Measurements from ENCODE around the gene TIE1.

TIE1 gene

GRCh38 chr1:43346636-43347035, 45.9 kb downstream of the TIE1 start:
- 97 to 98% methylated on average over 3 to 4 of the region's 5 CpGs for WGBS, 2 experiments (ENCODE audit: insufficient coverage in 2 of 2)
- Histone ChIP-seq H3K4me3 (ENCODE audit: extremely low read depth, insufficient read depth, low read length, poor library complexity, severe bottlenecking) (no peak overlapping the region), H3K36me3 (ENCODE audit: control insufficient read depth, insufficient read depth, low read length) (no peaks in the 10 kb centered on the region), H3K4me1 (ENCODE audit: control insufficient read depth, insufficient read depth, low read length, poor library complexity, severe bottlenecking) (peaks cover 24% of the 10 kb centered on the region), H3K27ac (ENCODE audit: low read depth, low read length, severe bottlenecking) (no peak overlapping the region), H3K9me3 (ENCODE audit: control insufficient read depth, low read length) (no peaks in the 10 kb centered on the region)

- H3K4me3 ChIP-seq (ENCODE audit: extremely low read depth, insufficient read depth, low read length, poor library complexity, severe bottlenecking): peak overlapping the region; percentile 44
- no peaks in the 10 kb centered on the region for H3K9me3 ChIP-seq (ENCODE audit: control insufficient read depth, low read length)
- 41 to 43% methylated on average over 22 of the region's 22 CpGs for WGBS, 2 experiments (ENCODE audit: insufficient coverage in 2 of 2)
- peak overlapping the region; percentile 95 for H3K27ac ChIP-seq (ENCODE audit: low read depth, low read length, severe bottlenecking)
- H3K36me3 ChIP-seq (ENCODE audit: control insufficient read depth, insufficient read depth, low read length): no peaks in the 10 kb centered on the region
- peaks cover 24% of the 10 kb centered on the region for H3K4me1 ChIP-seq (ENCODE audit: control insufficient read depth, insufficient read depth, low read length, poor library complexity, severe bottlenecking)
Measured at GRCh38 chr1:43348343-43348808, 47.6 kb downstream of the TIE1 start.

GRCh38 chr1:43348809-43349593, 48.2 kb downstream of the TIE1 start:
- H3K9me3 ChIP-seq (ENCODE audit: control insufficient read depth, low read length): no peaks in the 10 kb centered on the region
- 4% methylated on average over 54 to 62 of the region's 72 CpGs for WGBS, 2 experiments (ENCODE audit: insufficient coverage in 2 of 2)
- peak overlapping the region; percentile 95 for H3K27ac ChIP-seq (ENCODE audit: low read depth, low read length, severe bottlenecking)
- H3K4me1 ChIP-seq (ENCODE audit: control insufficient read depth, insufficient read depth, low read length, poor library complexity, severe bottlenecking): peaks cover 20% of the 10 kb centered on the region
- H3K36me3 ChIP-seq (ENCODE audit: control insufficient read depth, insufficient read depth, low read length): no peaks in the 10 kb centered on the region
- H3K4me3 ChIP-seq (ENCODE audit: extremely low read depth, insufficient read depth, low read length, poor library complexity, severe bottlenecking): peak overlapping the region; percentile 44

GRCh38 chr1:43349594-43350306, 49.0 kb downstream of the TIE1 start:
- 29% methylated on average over 9 of the region's 11 CpGs for WGBS, 2 experiments (ENCODE audit: insufficient coverage in 2 of 2)
- Histone ChIP-seq H3K4me1 (ENCODE audit: control insufficient read depth, insufficient read depth, low read length, poor library complexity, severe bottlenecking) (peaks cover 18% of the 10 kb centered on the region), H3K9me3 (ENCODE audit: control insufficient read depth, low read length) (no peaks in the 10 kb centered on the region), H3K4me3 (ENCODE audit: extremely low read depth, insufficient read depth, low read length, poor library complexity, severe bottlenecking) (peak overlapping the region; percentile 44), H3K27ac (ENCODE audit: low read depth, low read length, severe bottlenecking) (peak overlapping the region; percentile 95), H3K36me3 (ENCODE audit: control insufficient read depth, insufficient read depth, low read length) (no peaks in the 10 kb centered on the region)

- WGBS, 2 experiments (ENCODE audit: insufficient coverage in 2 of 2): no CpG with 5 or more reads among the region's 1 CpG
- Histone ChIP-seq H3K4me1 (ENCODE audit: control insufficient read depth, insufficient read depth, low read length, poor library complexity, severe bottlenecking) (peaks cover 11% of the 10 kb centered on the region), H3K9me3 (ENCODE audit: control insufficient read depth, low read length) (no peaks in the 10 kb centered on the region), H3K4me3 (ENCODE audit: extremely low read depth, insufficient read depth, low read length, poor library complexity, severe bottlenecking) (no peak overlapping the region), H3K36me3 (ENCODE audit: control insufficient read depth, insufficient read depth, low read length) (no peaks in the 10 kb centered on the region), H3K27ac (ENCODE audit: low read depth, low read length, severe bottlenecking) (no peak overlapping the region)
Measured at GRCh38 chr1:43350976-43351375, 50.2 kb downstream of the TIE1 start.

- 89 to 94% methylated on average over 8 of the region's 10 CpGs for WGBS, 2 experiments (ENCODE audit: insufficient coverage in 2 of 2)
- peaks cover 9% of the 10 kb centered on the region for H3K4me1 ChIP-seq (ENCODE audit: control insufficient read depth, insufficient read depth, low read length, poor library complexity, severe bottlenecking)
- H3K36me3 ChIP-seq (ENCODE audit: control insufficient read depth, insufficient read depth, low read length): no peaks in the 10 kb centered on the region
- H3K4me3 ChIP-seq (ENCODE audit: extremely low read depth, insufficient read depth, low read length, poor library complexity, severe bottlenecking): no peak overlapping the region
- H3K27ac ChIP-seq (ENCODE audit: low read depth, low read length, severe bottlenecking): no peak overlapping the region
- no peaks in the 10 kb centered on the region for H3K9me3 ChIP-seq (ENCODE audit: control insufficient read depth, low read length)
Measured at GRCh38 chr1:43351421-43352350, 50.9 kb downstream of the TIE1 start.

GRCh38 chr1:43352351-43352705, 51.5 kb downstream of the TIE1 start:
- no peak overlapping the region for H3K4me3 ChIP-seq (ENCODE audit: extremely low read depth, insufficient read depth, low read length, poor library complexity, severe bottlenecking)
- no peaks in the 10 kb centered on the region for H3K36me3 ChIP-seq (ENCODE audit: control insufficient read depth, insufficient read depth, low read length)
- WGBS, 2 experiments (ENCODE audit: insufficient coverage in 2 of 2): 88 to 93% methylated on average over 1 to 2 of the region's 2 CpGs
- peaks cover 9% of the 10 kb centered on the region for H3K4me1 ChIP-seq (ENCODE audit: control insufficient read depth, insufficient read depth, low read length, poor library complexity, severe bottlenecking)
- no peaks in the 10 kb centered on the region for H3K9me3 ChIP-seq (ENCODE audit: control insufficient read depth, low read length)
- H3K27ac ChIP-seq (ENCODE audit: low read depth, low read length, severe bottlenecking): no peak overlapping the region

- Histone ChIP-seq H3K4me1 (ENCODE audit: control insufficient read depth, insufficient read depth, low read length, poor library complexity, severe bottlenecking) (peaks cover 9% of the 10 kb centered on the region), H3K27ac (ENCODE audit: low read depth, low read length, severe bottlenecking) (no peak overlapping the region), H3K4me3 (ENCODE audit: extremely low read depth, insufficient read depth, low read length, poor library complexity, severe bottlenecking) (no peak overlapping the region), H3K9me3 (ENCODE audit: control insufficient read depth, low read length) (no peaks in the 10 kb centered on the region), H3K36me3 (ENCODE audit: control insufficient read depth, insufficient read depth, low read length) (no peaks in the 10 kb centered on the region)
- 61 to 63% methylated on average over 2 to 3 of the region's 3 CpGs for WGBS, 2 experiments (ENCODE audit: insufficient coverage in 2 of 2)
Measured at GRCh38 chr1:43352881-43353280, 52.1 kb downstream of the TIE1 start.

- no peaks in the 10 kb centered on the region for H3K9me3 ChIP-seq (ENCODE audit: control insufficient read depth, low read length)
- H3K4me3 ChIP-seq (ENCODE audit: extremely low read depth, insufficient read depth, low read length, poor library complexity, severe bottlenecking): no peak overlapping the region
- peaks cover 2% of the 10 kb centered on the region for H3K36me3 ChIP-seq (ENCODE audit: control insufficient read depth, insufficient read depth, low read length)
- WGBS, 2 experiments (ENCODE audit: insufficient coverage in 2 of 2): 58 to 100% methylated on average over 1 to 2 of the region's 2 CpGs
- H3K4me1 ChIP-seq (ENCODE audit: control insufficient read depth, insufficient read depth, low read length, poor library complexity, severe bottlenecking): peaks cover 8% of the 10 kb centered on the region
- H3K27ac ChIP-seq (ENCODE audit: low read depth, low read length, severe bottlenecking): no peak overlapping the region
Measured at GRCh38 chr1:43354471-43354870, 53.7 kb downstream of the TIE1 start.

- Histone ChIP-seq H3K4me1 (ENCODE audit: control insufficient read depth, insufficient read depth, low read length, poor library complexity, severe bottlenecking) (peaks cover 4% of the 10 kb centered on the region), H3K27ac (ENCODE audit: low read depth, low read length, severe bottlenecking) (no peak overlapping the region), H3K9me3 (ENCODE audit: control insufficient read depth, low read length) (no peaks in the 10 kb centered on the region), H3K36me3 (ENCODE audit: control insufficient read depth, insufficient read depth, low read length) (peaks cover 7% of the 10 kb centered on the region), H3K4me3 (ENCODE audit: extremely low read depth, insufficient read depth, low read length, poor library complexity, severe bottlenecking) (no peak overlapping the region)
- no CpG with 5 or more reads among the region's 2 CpGs for WGBS, 2 experiments (ENCODE audit: insufficient coverage in 2 of 2)
Measured at GRCh38 chr1:43354936-43355335, 54.2 kb downstream of the TIE1 start.

Measured in mesodermal cell (in vitro differentiated cells).